DOHH2 (cell line): Measurements from ENCODE around the gene CENPU.

Experiments used
- H3F3A ChIP-seq: fragments of 200-600 bp; sonication (generic), shearing (Covaris generic); 2 replicates; pipeline ENCODE4 v1.6.0; 2016; ENCODE audit warnings: antibody characterized with exemption, mild to moderate bottlenecking; ENCODE audit not compliant: control insufficient read depth, insufficient read depth
- H3K27ac ChIP-seq: fragments of 200-600 bp; sonication (generic); 2 replicates; pipeline ENCODE4 v1.5.1; 2014; ENCODE audit warnings: low read depth, mild to moderate bottlenecking, low read length, moderate library complexity
- H3K27me3 ChIP-seq: fragments of 200-600 bp; sonication (generic); 2 replicates; pipeline ENCODE4 v1.6.1; 2014; ENCODE audit warnings: mild to moderate bottlenecking, low read length, mixed read lengths; ENCODE audit not compliant: control insufficient read depth
- H3K36me3 ChIP-seq: fragments of 200-600 bp; sonication (generic); 2 replicates; pipeline ENCODE4 v1.6.1; 2014; ENCODE audit warnings: mild to moderate bottlenecking, low read length, moderate library complexity, mixed read lengths; ENCODE audit not compliant: control insufficient read depth
- H3K4me1 ChIP-seq: fragments of 200-600 bp; sonication (generic); 2 replicates; pipeline ENCODE4 v1.6.1; 2014; ENCODE audit warnings: mild to moderate bottlenecking, low read length, mixed read lengths; ENCODE audit not compliant: control insufficient read depth
- H3K4me2 ChIP-seq: fragments of 200-600 bp; sonication (generic); 2 replicates; pipeline ENCODE4 v1.6.0; 2014; ENCODE audit warnings: mild to moderate bottlenecking, low read length, moderate library complexity
- H3K4me3 ChIP-seq: fragments of 200-600 bp; sonication (generic); 2 replicates; pipeline ENCODE4 v1.5.1; 2014; ENCODE audit warnings: mild to moderate bottlenecking, low read length, mixed read lengths
- H3K79me2 ChIP-seq: fragments of 200-600 bp; sonication (generic); 2 replicates; pipeline ENCODE4 v1.6.1; 2014; ENCODE audit warnings: mild to moderate bottlenecking, low read length, mixed read lengths; ENCODE audit not compliant: control insufficient read depth
- H3K9me2 ChIP-seq: fragments of 200-600 bp; sonication (generic); replicated peaks from 2 replicates; pipeline ENCODE4 v1.6.1; 2014; ENCODE audit warnings: mild to moderate bottlenecking, low read length, mixed read lengths; ENCODE audit not compliant: control insufficient read depth
- H3K9me3 ChIP-seq: fragments of 200-600 bp; sonication (generic); 2 replicates; pipeline ENCODE4 v1.6.1; 2014; ENCODE audit warnings: antibody characterized with exemption, low read length, mixed read lengths; ENCODE audit not compliant: control insufficient read depth, insufficient read depth
- H4K20me1 ChIP-seq: fragments of 200-600 bp; sonication (generic); 2 replicates; pipeline ENCODE4 v1.6.0; 2014; ENCODE audit warnings: low read depth, mild to moderate bottlenecking, antibody characterized with exemption, low read length, moderate library complexity; ENCODE audit not compliant: control insufficient read depth, insufficient read depth
- CTCF ChIP-seq: fragments of 200-600 bp; sonication (generic); IDR thresholded peaks from one replicate; pipeline ENCODE4 v1.5.1; 2014; ENCODE audit warnings: antibody characterized with exemption, mild to moderate bottlenecking, low read depth, low read length; ENCODE audit not compliant: poor library complexity, severe bottlenecking
- EZH2phosphoT487 ChIP-seq: fragments of 200-600 bp; sonication (generic); IDR thresholded peaks from 2 replicates; pipeline ENCODE4 v1.6.1; 2017; ENCODE audit warnings: borderline replicate concordance, mild to moderate bottlenecking, antibody characterized with exemption, low read length, moderate library complexity, mixed read lengths

Gene CENPU

DNA sequence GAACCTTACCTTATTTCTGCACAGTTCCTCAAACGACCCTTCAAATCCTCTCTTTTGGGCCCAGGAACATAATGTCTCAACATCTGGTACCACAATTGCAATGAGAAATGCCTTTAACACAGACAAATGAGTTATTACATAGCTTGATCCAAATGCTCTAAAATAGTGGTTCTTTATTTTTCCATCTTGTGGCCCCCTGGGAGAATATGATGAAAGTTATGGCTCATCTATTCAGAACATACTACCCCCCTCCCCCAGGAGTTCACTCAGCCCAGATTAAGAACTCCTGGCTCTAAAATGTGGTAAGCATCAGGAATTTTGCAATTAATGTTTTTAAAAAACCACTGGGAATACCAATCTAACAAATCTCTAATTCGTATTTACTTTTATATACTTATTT lies 23.9 kb upstream of the CENPU start:
- no peaks in the 10 kb centered on the region for H3K9me2 ChIP-seq
- no peaks in the 10 kb centered on the region for H3K27me3 ChIP-seq
- no peaks in the 10 kb centered on the region for H3K4me1 ChIP-seq
- TF ChIP-seq EZH2phosphoT487 = no peak
- no peak for TF ChIP-seq CTCF
- H3K9me3 ChIP-seq = no peaks in the 10 kb centered on the region
- H3K4me3 ChIP-seq = no peak overlapping the region
- peaks cover 44% of the 10 kb centered on the region for H3K36me3 ChIP-seq
- no peaks in the 10 kb centered on the region for H4K20me1 ChIP-seq
- no peak overlapping the region for H3K4me2 ChIP-seq
- H3F3A ChIP-seq = no peaks in the 10 kb centered on the region
- no peaks in the 10 kb centered on the region for H3K79me2 ChIP-seq
- no peak overlapping the region for H3K27ac ChIP-seq

DNA sequence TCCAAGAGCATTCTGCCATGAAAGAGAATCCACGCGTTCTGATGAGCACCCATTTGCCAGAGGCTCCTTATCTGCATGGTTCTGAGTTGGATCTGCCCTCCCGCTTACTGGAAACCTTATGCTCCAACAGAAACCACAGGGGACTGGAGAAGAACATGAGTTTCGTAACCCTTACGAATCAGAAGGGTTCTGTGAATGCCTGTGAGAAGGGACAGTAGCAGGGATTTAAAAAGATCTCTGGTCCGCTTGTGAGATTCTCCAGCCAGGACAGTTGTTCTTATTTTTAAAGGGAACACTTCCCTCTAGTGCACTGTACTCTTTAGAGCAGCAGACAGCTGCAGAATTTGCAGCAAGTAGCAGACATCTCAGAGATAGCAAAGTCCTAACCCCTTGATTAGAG lies 22.5 kb upstream of the CENPU start:
- Histone ChIP-seq H3K9me3 (no peaks in the 10 kb centered on the region), H3K4me3 (no peak overlapping the region), H3K27me3 (no peaks in the 10 kb centered on the region), H3K4me2 (no peak overlapping the region), H3K9me2 (no peaks in the 10 kb centered on the region), H3K36me3 (peaks cover 35% of the 10 kb centered on the region), H3K27ac (no peak overlapping the region), H3K79me2 (no peaks in the 10 kb centered on the region), H3F3A (no peaks in the 10 kb centered on the region), H4K20me1 (no peaks in the 10 kb centered on the region), H3K4me1 (no peaks in the 10 kb centered on the region)
- TF ChIP-seq CTCF (no peak), EZH2phosphoT487 (no peak)

DNA sequence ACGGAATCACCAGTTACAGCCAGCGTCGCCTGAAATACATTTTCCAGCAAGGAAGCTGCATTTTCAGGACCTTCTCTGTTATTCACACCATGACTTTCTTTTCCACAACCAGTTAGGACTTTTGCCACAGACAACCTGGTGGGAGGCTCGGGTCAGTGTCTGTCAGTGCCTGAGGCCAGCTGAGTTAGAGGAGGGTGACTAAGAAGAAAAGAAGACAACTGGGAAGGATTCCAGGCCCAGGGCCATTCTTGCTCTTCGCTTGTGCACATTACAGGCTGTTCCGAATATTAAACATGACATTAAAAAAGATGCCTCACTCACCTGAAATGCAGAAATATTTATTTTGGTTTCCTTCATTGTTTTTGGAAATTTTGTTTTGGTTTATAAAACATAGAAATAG lies 21.4 kb upstream of the CENPU start:
- Histone ChIP-seq H3K4me3 (no peak overlapping the region), H3K4me1 (no peaks in the 10 kb centered on the region), H3K9me3 (no peaks in the 10 kb centered on the region), H3K27ac (no peak overlapping the region), H3K4me2 (no peak overlapping the region), H3K9me2 (no peaks in the 10 kb centered on the region), H4K20me1 (no peaks in the 10 kb centered on the region), H3K79me2 (no peaks in the 10 kb centered on the region), H3F3A (no peaks in the 10 kb centered on the region), H3K36me3 (peaks cover 25% of the 10 kb centered on the region), H3K27me3 (no peaks in the 10 kb centered on the region)
- no peak for TF ChIP-seq CTCF
- TF ChIP-seq EZH2phosphoT487 = no peak
